ENCODE measurements around the gene KIAA1958.

DNA sequence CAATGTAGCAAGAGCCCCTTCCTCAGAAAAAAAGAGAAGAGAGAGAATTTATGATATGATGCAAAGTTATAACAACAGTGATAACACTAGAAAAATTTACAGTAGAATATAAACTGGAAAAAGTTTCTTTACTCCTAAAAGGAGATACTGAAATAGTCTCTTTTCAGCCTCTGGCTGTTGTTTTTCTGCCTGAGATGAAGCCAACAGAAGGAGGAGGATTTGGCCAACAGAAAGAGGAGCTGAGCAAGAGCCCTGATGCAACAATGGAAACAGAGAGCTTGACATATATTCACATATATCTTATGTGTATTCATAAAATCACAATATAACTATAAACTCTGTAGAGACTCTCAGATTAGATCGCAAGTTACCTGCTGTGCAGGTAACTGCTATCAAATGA, 122.2 kb downstream of the KIAA1958 start:
- TF ChIP-seq CTCF (IDR thresholded peaks at IDR 0.05) = no peak
- TF ChIP-seq EP300 (IDR thresholded peaks at IDR 0.05) = no peak
